ENCODE data around the gene GMDS.

GMDS gene

DNA sequence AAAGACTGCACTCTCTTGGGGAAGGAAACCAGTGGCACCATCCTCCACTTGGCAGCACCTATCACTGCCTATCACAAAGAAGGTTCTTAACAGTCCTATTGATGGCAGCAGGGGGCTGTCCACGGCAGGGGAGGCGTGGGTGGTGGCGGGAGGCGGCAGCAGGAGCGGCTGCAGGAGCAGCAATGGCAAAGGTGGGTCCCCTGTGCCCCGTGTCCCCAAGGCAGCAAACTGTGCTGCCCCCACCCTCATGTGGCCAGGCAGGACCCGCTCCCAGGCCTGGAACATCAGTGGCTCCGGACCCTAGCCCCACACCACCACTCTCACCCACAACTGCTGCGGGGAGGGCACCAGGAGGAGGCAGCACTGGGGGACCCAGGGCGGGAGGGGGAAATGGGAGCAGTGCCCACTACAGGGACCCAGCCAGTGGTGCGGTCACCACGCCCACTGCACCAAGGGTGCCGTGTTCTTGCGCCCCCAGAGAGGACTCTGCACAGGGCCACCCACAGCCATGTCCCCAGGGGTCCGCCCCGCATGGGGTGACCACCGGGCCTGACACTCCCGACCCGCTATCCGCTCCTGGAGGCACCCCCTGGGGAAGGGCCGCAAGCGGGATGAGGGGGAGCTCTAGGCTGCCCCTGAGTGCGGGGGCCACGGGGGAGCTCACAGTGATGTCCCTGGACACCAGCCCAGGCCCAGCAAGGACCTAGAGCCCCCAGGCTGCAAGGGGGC lies 54.6 kb downstream of the GMDS start:
- WGBS, 2 experiments (ENCODE audit: insufficient coverage in 2 of 2), result 91 to 93% methylated on average over 12 to 24 of the region's 24 CpGs
- H3K27ac ChIP-seq (ENCODE audit: low read depth, low read length, severe bottlenecking), result no peak overlapping the region
- no peak overlapping the region for H3K4me3 ChIP-seq (ENCODE audit: extremely low read depth, insufficient read depth, low read length, poor library complexity, severe bottlenecking)
- H3K9me3 ChIP-seq (ENCODE audit: control insufficient read depth, low read length), result no peaks in the 10 kb centered on the region
- no peaks in the 10 kb centered on the region for H3K36me3 ChIP-seq (ENCODE audit: control insufficient read depth, insufficient read depth, low read length)
- no peaks in the 10 kb centered on the region for H3K4me1 ChIP-seq (ENCODE audit: control insufficient read depth, insufficient read depth, low read length, poor library complexity, severe bottlenecking)

DNA sequence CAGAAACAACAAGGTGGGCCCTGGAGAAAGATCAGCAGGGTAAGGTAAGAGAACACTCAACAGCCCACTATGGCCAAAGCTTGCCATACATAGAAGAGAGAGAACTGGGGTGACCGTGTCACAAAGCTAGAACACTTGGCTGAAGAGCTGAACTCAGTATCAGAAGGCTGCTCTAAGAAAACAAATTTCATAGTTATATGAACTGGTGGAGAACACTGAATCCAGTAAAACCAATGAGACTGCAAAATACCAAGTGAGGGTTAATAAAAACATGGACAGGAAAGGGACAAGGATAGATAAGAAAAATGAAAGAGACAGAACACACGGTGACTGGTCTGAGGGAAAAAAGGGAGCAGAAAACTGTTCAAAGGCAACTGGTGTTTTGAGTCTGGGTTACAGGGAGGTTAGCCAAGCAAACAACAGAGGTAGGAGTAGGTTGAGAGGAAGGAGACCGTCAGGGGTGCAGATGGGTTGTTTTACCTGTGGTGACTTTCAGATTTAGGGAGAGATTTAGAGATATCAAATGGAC lies 56.5 kb downstream of the GMDS start:
- no peak overlapping the region for H3K27ac ChIP-seq (ENCODE audit: low read depth, low read length, severe bottlenecking)
- H3K4me1 ChIP-seq (ENCODE audit: control insufficient read depth, insufficient read depth, low read length, poor library complexity, severe bottlenecking), result no peaks in the 10 kb centered on the region
- H3K9me3 ChIP-seq (ENCODE audit: control insufficient read depth, low read length), result no peaks in the 10 kb centered on the region
- WGBS, 2 experiments (ENCODE audit: insufficient coverage in 2 of 2), result 90 to 91% methylated on average over 2 of the region's 3 CpGs
- H3K36me3 ChIP-seq (ENCODE audit: control insufficient read depth, insufficient read depth, low read length), result no peaks in the 10 kb centered on the region
- H3K4me3 ChIP-seq (ENCODE audit: extremely low read depth, insufficient read depth, low read length, poor library complexity, severe bottlenecking), result no peak overlapping the region

DNA sequence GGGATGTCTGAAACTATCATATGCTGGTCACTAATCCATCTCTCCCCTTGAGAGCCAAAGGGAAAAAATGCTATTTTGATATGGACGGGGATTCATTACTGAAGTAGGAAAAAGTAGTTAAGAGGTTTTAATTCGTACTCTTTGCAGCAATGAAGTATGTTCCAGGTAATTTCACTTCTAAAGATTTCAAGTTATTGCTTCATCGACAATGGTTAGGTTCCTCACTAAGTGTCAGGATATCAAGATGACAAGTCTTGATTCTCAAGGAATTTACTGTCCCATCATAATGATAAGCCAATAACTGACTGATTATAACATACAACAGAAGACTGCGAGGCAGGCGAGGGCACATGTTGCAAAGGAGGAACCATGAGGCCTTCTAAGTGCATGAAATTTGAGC lies 57.0 kb downstream of the GMDS start:
- no peaks in the 10 kb centered on the region for H3K9me3 ChIP-seq (ENCODE audit: control insufficient read depth, low read length)
- H3K4me1 ChIP-seq (ENCODE audit: control insufficient read depth, insufficient read depth, low read length, poor library complexity, severe bottlenecking), result no peaks in the 10 kb centered on the region
- H3K4me3 ChIP-seq (ENCODE audit: extremely low read depth, insufficient read depth, low read length, poor library complexity, severe bottlenecking), result no peak overlapping the region
- 100% methylated on average over 2 of the region's 5 CpGs for WGBS, 2 experiments (ENCODE audit: insufficient coverage in 2 of 2)
- no peak overlapping the region for H3K27ac ChIP-seq (ENCODE audit: low read depth, low read length, severe bottlenecking)
- H3K36me3 ChIP-seq (ENCODE audit: control insufficient read depth, insufficient read depth, low read length), result no peaks in the 10 kb centered on the region

DNA sequence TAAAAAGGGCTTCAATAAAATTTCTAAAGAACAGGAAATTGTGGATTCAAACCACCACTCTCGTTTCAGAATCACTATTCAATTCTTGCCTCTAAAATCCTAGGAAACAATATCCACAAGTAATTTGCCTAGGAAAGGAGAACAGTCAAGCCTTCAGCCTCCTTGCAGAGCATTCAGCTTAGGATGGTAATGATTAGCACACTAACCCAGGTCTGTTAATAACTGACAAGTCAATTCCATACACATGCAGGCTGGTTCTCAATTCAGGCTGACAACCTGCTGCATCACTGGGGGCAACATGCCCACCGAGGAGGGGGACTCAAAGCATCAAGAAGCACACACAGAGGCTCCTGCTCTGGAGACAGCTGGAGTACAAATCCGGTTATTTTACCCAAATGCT lies 57.6 kb downstream of the GMDS start:
- Histone ChIP-seq H3K4me1 (ENCODE audit: control insufficient read depth, insufficient read depth, low read length, poor library complexity, severe bottlenecking) (no peaks in the 10 kb centered on the region), H3K27ac (ENCODE audit: low read depth, low read length, severe bottlenecking) (no peak overlapping the region), H3K36me3 (ENCODE audit: control insufficient read depth, insufficient read depth, low read length) (no peaks in the 10 kb centered on the region), H3K9me3 (ENCODE audit: control insufficient read depth, low read length) (no peaks in the 10 kb centered on the region), H3K4me3 (ENCODE audit: extremely low read depth, insufficient read depth, low read length, poor library complexity, severe bottlenecking) (no peak overlapping the region)
- WGBS, 2 experiments (ENCODE audit: insufficient coverage in 2 of 2), result 43 to 89% methylated on average over 1 to 2 of the region's 3 CpGs

DNA sequence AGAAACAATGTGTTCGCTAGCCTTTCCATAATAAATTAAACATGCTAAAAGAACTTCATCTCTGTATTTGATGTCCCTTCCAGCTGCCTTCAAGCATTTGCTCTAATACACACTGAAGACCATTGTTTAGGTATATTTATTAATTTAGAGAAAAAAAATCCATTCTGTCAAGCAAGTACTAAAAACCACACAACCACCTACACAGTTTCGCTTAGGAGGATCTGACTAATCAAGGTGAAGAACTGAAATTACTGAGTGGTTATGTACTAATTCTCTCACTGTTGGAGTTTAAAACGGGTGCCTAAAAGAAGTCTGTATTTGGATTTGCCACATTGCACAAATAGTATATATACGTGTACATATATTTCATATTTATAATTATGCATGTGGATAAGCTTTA lies 58.9 kb downstream of the GMDS start:
- Histone ChIP-seq H3K4me1 (ENCODE audit: control insufficient read depth, insufficient read depth, low read length, poor library complexity, severe bottlenecking) (no peaks in the 10 kb centered on the region), H3K4me3 (ENCODE audit: extremely low read depth, insufficient read depth, low read length, poor library complexity, severe bottlenecking) (no peak overlapping the region), H3K9me3 (ENCODE audit: control insufficient read depth, low read length) (no peaks in the 10 kb centered on the region), H3K36me3 (ENCODE audit: control insufficient read depth, insufficient read depth, low read length) (no peaks in the 10 kb centered on the region), H3K27ac (ENCODE audit: low read depth, low read length, severe bottlenecking) (no peak overlapping the region)
- no CpG with 5 or more reads among the region's 4 CpGs for WGBS, 2 experiments (ENCODE audit: insufficient coverage in 2 of 2)

DNA sequence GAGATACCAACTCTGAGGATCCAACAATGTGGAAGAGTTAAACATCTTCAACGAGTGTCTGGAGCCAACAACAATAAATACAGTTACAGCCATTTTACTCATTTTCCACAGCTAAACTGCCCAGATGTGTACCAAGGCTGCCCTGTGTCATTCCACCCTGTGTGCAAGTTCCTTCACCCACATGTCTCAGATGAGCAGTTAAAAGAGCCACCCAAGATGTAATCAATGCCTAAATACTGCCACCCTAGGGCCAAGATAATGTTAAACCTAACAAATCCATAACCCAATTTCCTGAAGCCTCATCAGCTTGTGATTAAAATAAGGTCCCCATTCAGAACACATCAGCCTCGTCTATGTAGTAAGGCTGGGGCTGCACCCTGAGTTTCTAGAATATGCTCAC lies 59.9 kb downstream of the GMDS start:
- H3K9me3 ChIP-seq (ENCODE audit: control insufficient read depth, low read length), result no peaks in the 10 kb centered on the region

DNA sequence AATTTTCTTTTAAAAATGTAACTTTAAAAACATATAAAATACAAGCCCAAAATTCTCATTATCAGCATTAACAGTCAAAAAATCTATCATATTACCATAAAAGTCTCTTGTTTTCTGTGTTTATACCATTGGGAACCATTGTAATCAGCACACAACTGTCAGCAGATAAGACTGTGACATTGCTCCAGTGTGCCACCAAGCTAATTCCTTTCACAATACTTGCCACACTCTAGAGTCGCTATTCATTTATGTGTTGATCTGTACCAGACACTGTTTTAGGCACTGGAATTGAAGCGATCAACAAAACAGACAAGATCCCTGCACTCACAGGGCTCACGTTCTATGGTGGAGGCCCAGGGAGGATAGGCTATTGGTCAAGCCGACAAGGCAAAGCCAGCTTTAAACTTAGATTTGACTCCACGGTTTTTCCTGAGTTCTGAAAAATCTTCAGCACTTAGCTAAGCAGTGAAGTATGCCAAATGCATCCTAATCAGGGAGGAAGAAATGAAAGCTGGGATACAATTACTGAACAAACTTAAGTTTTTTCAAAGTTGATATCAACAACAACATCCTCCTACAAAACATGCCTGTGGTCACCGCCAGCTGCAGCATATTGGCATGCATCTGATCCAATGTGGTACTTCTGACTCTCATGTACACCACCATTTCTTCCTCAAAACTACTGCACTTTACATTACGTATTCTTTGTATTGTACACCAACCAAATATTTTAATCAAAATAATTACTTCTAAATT lies 60.5 kb downstream of the GMDS start:
- Histone ChIP-seq H3K4me1 (ENCODE audit: control insufficient read depth, insufficient read depth, low read length, poor library complexity, severe bottlenecking) (no peaks in the 10 kb centered on the region), H3K36me3 (ENCODE audit: control insufficient read depth, insufficient read depth, low read length) (no peaks in the 10 kb centered on the region), H3K4me3 (ENCODE audit: extremely low read depth, insufficient read depth, low read length, poor library complexity, severe bottlenecking) (no peak overlapping the region), H3K9me3 (ENCODE audit: control insufficient read depth, low read length) (no peaks in the 10 kb centered on the region), H3K27ac (ENCODE audit: low read depth, low read length, severe bottlenecking) (no peak overlapping the region)
- WGBS, 2 experiments (ENCODE audit: insufficient coverage in 2 of 2), result 96% methylated on average over 4 of the region's 7 CpGs

More for the DNA sequence above, 59.9 kb downstream of the GMDS start:
- Histone ChIP-seq H3K4me1 (ENCODE audit: control insufficient read depth, insufficient read depth, low read length, poor library complexity, severe bottlenecking) (no peaks in the 10 kb centered on the region), H3K4me3 (ENCODE audit: extremely low read depth, insufficient read depth, low read length, poor library complexity, severe bottlenecking) (no peak overlapping the region), H3K27ac (ENCODE audit: low read depth, low read length, severe bottlenecking) (no peak overlapping the region), H3K36me3 (ENCODE audit: control insufficient read depth, insufficient read depth, low read length) (no peaks in the 10 kb centered on the region)
- 89 to 100% methylated on average over 2 of the region's 2 CpGs for WGBS, 2 experiments (ENCODE audit: insufficient coverage in 2 of 2)

DNA sequence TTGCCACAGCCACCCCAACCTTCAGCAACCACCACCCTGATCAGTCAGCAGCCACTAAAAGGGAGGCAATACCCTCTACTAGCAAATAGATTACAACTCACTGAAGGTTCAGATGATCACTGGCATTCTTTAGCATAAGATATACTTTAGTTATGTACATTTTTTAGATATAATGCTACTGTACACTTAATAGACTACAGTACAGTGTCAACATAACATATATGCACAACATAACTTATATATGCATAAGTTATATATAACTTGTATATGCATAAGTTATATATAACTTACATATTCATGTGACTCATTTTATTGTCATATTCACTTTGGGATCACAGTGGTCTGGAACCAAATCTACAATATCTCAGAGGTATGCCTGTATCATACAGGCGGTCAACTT lies 61.7 kb downstream of the GMDS start:
- WGBS, 2 experiments (ENCODE audit: insufficient coverage in 2 of 2), result 82 to 100% methylated on average over 1 of the region's 1 CpG
- no peaks in the 10 kb centered on the region for H3K9me3 ChIP-seq (ENCODE audit: control insufficient read depth, low read length)

DNA sequence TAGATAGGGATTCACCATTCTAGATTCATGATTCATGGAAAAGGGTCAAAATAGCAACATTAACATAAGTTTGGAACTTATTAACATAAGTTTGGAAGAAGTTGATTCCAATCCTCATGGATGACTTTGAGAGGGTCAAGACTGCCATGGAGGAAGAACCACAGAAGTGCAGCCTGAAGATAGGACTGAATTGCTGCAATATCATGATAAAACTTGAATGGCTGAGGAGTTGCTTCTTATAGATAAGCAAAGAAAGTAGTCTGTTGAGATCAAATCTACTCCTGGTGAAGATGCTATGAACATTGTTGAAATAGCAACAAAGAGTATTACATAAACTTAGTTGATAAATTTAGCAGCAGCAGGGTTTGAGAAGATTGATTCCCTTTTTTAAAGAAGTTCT lies 62.2 kb downstream of the GMDS start:
- no peaks in the 10 kb centered on the region for H3K36me3 ChIP-seq (ENCODE audit: control insufficient read depth, insufficient read depth, low read length)
- H3K9me3 ChIP-seq (ENCODE audit: control insufficient read depth, low read length), result peaks cover 3% of the 10 kb centered on the region
- no peak overlapping the region for H3K4me3 ChIP-seq (ENCODE audit: extremely low read depth, insufficient read depth, low read length, poor library complexity, severe bottlenecking)
- H3K27ac ChIP-seq (ENCODE audit: low read depth, low read length, severe bottlenecking), result no peak overlapping the region
- no peaks in the 10 kb centered on the region for H3K4me1 ChIP-seq (ENCODE audit: control insufficient read depth, insufficient read depth, low read length, poor library complexity, severe bottlenecking)

More for the DNA sequence above, 61.7 kb downstream of the GMDS start:
- Histone ChIP-seq H3K4me1 (ENCODE audit: control insufficient read depth, insufficient read depth, low read length, poor library complexity, severe bottlenecking) (no peaks in the 10 kb centered on the region), H3K36me3 (ENCODE audit: control insufficient read depth, insufficient read depth, low read length) (no peaks in the 10 kb centered on the region), H3K4me3 (ENCODE audit: extremely low read depth, insufficient read depth, low read length, poor library complexity, severe bottlenecking) (no peak overlapping the region), H3K27ac (ENCODE audit: low read depth, low read length, severe bottlenecking) (no peak overlapping the region)

DNA sequence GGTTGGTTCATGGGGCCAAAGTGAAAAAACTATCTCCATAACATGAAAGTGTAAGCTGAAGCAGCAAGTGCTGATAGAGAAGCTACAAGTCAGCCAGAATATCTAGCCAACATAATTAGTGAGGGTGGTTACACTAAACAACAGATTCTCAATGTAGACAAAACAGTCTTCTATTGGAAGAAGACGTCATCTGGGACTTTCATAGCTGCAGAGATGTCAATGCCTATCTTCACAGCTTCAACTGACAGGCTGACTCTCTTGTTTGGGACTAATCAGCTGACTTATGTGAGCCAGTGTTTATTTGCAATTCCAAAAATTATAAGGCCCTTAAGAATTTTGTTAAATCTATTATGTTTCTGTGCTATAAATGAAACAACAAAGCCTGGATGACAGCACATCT lies 63.2 kb downstream of the GMDS start:
- no peak overlapping the region for H3K4me3 ChIP-seq (ENCODE audit: extremely low read depth, insufficient read depth, low read length, poor library complexity, severe bottlenecking)
- no peak overlapping the region for H3K27ac ChIP-seq (ENCODE audit: low read depth, low read length, severe bottlenecking)
- H3K36me3 ChIP-seq (ENCODE audit: control insufficient read depth, insufficient read depth, low read length), result no peaks in the 10 kb centered on the region
- 86 to 90% methylated on average over 1 of the region's 1 CpG for WGBS, 2 experiments (ENCODE audit: insufficient coverage in 2 of 2)
- peaks cover 10% of the 10 kb centered on the region for H3K9me3 ChIP-seq (ENCODE audit: control insufficient read depth, low read length)
- H3K4me1 ChIP-seq (ENCODE audit: control insufficient read depth, insufficient read depth, low read length, poor library complexity, severe bottlenecking), result no peaks in the 10 kb centered on the region

DNA sequence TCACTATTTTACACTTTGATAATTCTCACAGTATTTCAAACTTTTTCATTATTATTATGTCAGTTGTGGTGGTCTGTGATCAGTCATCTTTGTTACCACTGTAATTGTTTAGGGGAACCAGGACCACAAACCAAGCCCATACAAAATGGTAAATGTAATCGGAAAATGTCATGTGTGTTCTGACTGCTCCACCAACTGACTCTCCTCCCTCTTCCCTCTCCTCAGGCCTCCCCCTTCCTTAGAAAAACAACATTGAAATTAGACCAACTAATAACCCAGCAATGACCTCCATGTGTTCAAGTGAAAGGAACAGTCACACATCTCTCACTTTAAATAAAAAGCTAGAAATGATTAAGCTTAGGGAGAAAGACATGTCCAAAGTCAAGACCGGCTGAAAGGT lies 63.8 kb downstream of the GMDS start:
- H3K9me3 ChIP-seq (ENCODE audit: control insufficient read depth, low read length), result peaks cover 10% of the 10 kb centered on the region
- H3K27ac ChIP-seq (ENCODE audit: low read depth, low read length, severe bottlenecking), result no peak overlapping the region
- H3K36me3 ChIP-seq (ENCODE audit: control insufficient read depth, insufficient read depth, low read length), result no peaks in the 10 kb centered on the region
- H3K4me3 ChIP-seq (ENCODE audit: extremely low read depth, insufficient read depth, low read length, poor library complexity, severe bottlenecking), result no peak overlapping the region
- 86% methylated on average over 1 of the region's 2 CpGs; no CpG with 5 or more reads in 1 of the 2 experiments for WGBS, 2 experiments (ENCODE audit: insufficient coverage in 2 of 2)
- no peaks in the 10 kb centered on the region for H3K4me1 ChIP-seq (ENCODE audit: control insufficient read depth, insufficient read depth, low read length, poor library complexity, severe bottlenecking)
